GM19397 (cell line): ENCODE results near the gene PTPRN2.

Source experiments
- ATAC-seq: cut with Tn5 transposase; IDR thresholded peaks from one replicate; pipeline ENCODE4 v1.9.1; 2021; ENCODE audit warnings: mild to moderate bottlenecking, moderate library complexity; ENCODE audit not compliant: unreplicated experiment

Gene PTPRN2

DNA sequence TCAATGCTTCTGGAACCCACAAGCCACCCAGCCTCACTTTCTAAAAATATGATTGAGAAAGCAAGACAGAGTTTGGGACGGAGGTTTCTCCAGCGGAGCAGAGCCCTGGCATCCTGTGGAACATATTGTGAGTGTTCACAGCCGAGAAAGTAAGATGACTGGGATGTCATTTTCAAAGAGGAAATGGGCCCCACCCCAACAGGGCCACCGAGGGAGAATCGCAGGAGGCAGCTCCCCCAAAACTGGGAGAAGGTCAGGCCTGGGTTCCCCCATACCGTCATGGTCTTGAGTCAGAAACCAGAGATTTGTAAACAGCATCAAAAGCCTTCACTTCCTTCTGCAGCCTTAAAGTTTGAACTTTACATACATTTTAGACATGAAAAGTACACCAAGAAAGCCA is 560.0 kb downstream of the PTPRN2 start:
- no peak for ATAC-seq

DNA sequence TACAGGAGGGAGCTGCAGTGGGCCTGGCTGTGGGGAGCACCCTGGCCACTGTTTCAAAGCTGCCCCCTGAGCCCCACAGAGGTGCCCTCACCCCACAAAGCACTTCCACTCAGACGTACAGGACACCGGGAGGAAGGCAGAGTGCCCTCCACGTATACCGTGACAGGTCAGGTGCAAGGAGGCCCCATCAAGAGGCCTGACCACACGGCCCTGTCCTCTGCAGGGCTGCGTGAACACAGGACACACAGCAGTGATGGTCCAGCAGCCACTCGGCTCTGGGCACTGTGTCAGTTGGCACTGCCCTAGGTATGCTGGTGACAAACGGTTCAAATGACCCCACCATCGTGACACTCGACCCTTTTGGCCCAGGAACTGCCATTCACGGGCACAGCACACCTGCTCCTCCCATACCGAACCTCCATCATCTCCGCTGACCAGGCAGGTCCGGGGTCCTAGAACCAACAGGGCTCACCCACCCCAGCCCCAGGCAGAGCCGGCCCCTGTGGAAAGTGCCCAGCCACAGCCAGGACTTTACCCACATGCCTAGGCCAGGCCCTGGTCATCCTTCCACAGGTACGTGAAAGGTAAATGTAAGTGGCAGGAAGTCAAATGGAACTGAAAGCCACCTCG is 560.9 kb downstream of the PTPRN2 start:
- ATAC-seq = no peak

DNA sequence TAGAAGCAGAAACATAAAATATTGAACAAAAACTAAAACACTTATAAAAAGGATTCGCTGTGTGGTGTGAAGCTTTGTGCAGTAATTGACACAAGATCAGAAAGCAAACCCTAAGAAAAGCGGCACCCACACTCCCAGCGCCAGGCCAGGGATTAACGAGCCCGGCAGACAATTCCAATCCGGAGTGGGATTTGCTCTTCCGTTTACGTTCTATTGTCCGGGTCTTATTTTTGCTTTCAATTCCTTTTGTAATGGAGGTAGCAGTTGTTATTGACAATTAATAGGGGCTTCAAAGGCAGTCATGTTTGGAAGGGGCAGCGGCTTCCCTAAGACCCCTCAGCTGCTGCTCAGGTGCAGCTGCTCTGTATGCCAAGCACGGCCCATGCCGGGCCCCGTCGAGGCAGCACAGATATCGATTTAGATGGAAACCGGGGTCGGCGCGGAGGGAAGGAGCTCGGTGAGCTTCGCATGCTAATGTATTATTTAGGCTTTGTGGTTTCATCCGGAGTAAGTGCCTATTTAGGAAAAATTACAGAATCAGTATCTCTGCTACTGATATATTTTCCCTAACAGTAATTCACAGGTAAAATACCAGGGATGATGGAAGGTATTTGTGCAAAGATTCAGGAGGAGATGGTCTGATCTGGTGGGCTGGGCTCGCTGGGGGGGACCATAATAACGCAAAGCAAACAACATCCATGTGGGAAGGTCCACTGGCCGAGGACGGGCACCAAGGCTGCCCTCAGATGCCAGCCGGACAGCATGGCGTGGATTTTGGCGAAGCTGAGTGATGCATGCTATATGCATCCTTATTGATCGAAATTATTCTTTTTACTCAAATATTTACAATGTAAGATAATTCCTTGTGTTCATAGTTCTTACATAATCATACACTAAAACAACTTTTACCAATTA is 561.7 kb downstream of the PTPRN2 start:
- ATAC-seq = no peak

DNA sequence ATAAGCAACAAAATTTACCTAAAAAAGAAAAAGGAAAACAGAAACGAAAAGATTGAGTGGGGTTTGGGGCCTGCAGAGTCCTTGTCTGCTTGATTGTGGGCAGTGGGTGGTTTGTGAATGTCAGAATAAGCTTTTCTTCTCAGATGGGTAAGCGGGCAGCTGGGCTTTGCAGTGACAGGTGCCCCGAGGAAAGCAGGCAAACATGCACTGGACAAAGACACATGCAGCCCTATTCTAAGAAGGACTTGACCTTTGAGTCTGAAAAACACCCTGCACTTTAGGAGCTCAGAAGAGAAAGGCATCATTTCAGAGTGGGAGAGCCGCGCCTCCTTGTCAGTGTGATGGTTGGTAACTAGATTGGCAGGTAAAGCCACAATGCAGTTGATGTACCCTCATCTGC is 562.7 kb downstream of the PTPRN2 start:
- no peak for ATAC-seq

DNA sequence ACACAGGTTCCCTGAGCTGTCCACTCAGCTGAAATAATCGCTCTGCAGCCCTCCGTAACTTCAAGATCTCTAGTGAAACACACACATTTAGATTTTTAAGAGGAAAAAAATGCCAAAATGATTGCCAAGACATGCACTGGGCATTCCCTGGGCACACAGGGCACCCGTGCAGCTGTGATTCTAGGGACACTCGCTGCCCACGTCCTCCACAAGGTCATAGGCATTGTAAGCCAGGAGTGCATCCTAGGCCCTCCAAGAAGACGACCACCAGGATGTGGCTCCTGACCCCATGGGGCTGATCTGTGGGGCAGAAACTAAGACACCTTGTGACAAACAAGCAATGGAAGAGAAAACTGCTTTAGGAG is 563.3 kb downstream of the PTPRN2 start:
- ATAC-seq = no peak

DNA sequence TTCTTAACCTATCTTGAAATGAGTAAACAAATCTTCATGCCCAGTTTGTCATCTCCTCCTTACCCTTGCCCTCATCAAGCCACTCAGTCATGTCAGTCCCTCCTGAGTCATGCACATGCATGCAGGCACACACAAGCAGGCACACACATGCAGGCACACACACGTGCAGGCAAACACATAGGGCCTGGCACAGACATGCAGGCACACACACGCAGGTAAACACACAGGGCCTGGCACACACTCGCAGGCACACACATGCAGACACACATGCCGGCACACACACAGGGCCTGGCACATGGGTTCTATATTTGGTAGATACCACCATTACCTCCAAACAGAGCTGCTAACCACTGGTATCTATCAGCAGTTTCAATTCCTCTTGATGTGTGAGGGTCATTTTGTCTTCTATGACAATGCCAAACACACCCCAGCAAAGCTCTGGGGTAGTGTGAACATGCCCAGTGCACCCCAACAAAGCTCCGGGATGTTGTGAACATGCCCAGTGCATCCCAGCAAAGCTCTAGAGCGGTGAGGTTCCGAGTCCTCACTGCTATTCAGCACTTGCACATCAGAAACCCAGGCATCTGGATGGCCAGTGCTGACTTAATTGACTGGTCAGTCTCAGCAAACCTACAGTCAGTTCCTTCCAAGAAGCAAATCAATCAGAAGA is 563.8 kb downstream of the PTPRN2 start:
- ATAC-seq = no peak

DNA sequence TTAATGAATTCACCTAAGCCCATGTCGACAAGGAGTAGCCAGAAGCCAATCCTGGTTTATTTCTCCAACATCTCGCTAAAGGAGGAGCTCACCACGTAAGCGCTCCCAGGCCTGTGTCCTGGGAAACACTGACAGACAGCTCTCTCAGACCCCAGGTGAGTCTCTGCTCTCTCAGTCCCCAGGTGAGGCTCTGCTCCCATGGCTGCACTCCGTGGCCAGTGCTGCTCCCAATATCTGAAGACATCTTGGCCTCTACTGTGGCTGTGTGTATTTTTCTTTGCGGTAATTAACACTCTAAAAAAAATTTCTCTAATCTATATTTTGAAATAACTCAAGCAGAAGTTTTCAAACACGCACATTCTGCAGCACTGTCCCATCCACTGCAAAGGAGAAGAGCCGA is 564.5 kb downstream of the PTPRN2 start:
- no peak for ATAC-seq

DNA sequence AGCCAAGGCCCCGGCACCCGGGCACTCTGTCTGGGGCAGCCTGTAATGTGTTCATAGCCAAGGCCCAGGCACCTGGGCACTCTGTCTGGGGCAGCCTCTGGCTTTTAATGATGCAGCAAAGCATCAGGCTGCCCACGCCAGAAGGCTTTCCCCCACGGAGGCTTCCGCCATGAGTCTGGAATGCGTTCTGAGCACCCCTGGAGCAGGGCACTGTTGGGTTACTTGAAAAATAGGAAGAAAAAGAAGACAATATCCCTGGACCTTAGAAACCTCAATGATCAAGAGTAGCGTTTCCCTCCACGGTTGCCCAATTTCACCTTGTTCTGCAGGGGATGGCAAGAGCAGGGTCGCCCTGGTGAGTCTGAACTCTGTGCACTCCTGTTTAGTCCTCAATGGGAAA is 565.0 kb downstream of the PTPRN2 start:
- no peak for ATAC-seq

DNA sequence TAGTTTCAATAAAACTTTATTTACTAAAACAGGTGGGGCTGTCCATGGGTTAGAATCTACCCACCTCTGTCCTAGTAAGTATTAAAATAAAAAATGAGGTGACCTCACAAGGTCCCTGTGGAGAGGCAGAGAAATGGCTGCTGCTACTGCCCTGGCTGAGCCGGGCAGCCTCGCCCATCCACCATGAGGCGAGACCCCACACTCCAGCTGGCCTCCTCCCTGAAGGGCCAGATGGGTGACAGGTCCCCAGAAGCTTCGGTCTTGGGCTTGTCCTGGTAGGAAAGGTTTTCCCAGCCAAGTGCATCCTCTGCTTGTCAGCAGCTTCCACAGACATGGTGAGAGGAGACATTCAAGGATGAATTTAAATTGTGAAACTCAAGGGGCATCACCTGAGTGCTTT is 565.8 kb downstream of the PTPRN2 start:
- no peak for ATAC-seq

DNA sequence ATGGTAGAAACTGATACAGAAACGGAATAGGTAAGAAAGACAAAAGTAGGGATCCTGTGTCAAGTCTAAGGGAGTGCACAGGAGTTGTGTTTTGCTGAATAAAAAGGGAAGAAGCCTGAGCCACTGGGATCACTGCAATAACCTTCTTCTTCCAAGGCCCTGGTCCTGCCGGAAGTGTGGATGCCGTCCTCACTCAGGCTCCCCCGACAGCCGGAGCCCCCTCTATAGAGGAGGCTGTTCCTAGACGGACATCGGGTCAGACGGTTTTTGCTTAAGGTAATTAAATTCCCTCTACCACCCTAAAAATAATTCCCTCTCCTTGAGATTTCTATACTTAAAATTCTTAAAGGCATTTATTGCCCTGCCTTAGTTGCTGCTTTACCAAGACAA is 566.9 kb downstream of the PTPRN2 start:
- ATAC-seq = no peak

DNA sequence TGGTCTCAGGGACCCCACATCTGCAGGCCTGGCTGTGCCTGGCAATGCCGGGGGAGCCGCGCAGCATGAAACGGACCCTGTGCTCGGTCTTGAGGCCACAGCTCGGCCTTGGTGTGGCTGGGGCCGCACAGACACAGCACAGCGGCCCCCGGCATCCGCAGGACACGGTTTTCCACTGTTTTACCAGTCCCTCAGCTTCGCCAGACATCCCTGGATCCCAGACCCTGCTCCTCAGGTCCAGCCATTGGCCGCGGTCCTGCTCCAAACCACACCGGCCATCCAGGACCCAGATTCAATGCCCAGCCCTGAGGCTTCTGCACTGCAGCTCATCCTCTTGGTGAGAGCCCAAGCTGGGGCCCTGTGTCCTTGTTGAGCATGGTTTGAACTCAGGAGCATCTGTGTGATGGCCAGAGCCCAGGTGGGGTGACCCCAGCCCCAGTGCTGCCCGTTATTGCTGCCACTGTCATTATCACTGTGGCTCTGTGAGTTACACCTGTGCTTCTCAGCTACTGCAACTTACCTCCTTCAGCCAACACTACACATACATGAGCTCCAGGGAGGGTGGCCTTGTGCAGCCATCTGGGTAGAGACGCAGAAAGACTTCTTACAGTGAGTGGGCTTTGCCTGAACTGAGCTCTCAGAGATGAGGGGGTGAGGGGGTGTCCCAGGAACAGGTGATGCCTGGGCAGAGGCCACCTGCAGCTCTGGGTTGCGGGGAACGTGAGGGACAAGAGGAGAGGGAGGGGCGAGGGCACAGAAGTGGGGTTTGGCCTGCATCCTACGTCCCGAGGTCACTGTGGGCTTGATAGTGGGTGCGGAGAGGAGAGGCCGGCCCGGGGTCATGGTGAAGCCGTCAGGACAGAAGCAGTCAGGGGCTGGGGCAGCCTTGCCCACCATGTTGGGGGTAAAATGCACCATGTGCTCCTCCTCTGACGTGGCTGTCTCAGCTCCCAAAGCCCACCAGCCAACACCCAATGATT is 567.6 kb downstream of the PTPRN2 start:
- no peak for ATAC-seq

DNA sequence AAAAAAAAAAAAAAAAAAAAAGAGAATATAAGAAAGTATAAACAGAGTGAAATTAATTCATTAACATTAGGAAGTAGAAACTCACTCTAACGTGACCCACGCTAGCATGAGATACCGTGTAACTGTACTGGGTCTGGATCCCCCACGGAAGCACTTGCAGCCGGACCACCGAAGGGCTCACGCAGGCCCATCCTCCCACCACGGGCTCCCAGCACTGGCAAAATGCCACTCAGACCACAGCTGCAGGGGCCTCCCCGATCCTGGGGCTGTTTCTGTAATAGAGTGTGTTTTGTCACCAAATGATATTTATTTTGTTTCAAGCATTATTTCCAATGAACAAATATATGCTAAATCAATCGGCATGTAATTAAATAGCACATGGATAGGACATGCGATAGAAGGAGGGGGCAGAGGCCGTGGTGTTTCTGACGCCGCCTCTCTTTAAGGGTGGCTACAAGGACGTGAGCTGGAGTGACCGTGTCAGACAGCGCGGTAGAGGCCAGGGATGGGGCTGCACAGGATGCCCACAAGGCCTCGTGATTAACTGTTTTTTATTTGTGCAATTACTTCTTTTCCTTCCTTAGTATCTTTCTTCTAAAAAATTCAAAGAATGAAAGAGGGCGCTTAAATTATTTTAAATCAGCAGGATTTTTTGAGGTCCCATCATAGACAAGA is 568.5 kb downstream of the PTPRN2 start:
- no peak for ATAC-seq

DNA sequence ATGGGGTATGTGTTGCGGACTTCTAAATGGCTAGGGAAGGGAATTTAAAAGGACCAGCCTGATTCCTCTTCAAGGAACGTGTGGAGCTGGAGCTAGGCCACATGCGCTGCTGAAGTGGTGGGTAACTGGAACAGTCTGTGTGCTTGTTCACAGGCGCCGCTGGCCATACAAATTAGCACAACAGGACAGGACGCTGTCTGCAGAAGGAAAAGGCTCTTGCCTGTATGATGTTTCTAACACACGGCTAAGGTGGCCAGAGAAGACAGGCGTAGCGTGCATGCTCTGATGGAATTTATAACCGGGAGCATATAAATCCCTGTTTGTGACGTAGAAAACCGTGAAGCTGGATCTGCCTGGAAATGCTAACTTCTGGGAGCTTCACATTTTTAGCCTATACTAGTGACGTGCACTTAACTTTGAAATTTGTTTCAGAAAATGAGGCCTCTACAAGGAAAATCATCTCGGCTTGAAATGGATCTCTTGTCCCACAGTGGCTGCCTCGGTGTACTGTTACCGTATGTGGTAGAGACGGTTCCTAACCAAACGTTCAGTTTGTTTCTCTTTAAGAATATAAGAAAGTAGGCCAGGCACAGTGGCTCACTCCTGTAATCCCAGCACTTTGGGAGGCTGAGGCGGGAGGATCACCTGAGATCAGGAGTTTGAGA is 569.4 kb downstream of the PTPRN2 start:
- no peak for ATAC-seq

DNA sequence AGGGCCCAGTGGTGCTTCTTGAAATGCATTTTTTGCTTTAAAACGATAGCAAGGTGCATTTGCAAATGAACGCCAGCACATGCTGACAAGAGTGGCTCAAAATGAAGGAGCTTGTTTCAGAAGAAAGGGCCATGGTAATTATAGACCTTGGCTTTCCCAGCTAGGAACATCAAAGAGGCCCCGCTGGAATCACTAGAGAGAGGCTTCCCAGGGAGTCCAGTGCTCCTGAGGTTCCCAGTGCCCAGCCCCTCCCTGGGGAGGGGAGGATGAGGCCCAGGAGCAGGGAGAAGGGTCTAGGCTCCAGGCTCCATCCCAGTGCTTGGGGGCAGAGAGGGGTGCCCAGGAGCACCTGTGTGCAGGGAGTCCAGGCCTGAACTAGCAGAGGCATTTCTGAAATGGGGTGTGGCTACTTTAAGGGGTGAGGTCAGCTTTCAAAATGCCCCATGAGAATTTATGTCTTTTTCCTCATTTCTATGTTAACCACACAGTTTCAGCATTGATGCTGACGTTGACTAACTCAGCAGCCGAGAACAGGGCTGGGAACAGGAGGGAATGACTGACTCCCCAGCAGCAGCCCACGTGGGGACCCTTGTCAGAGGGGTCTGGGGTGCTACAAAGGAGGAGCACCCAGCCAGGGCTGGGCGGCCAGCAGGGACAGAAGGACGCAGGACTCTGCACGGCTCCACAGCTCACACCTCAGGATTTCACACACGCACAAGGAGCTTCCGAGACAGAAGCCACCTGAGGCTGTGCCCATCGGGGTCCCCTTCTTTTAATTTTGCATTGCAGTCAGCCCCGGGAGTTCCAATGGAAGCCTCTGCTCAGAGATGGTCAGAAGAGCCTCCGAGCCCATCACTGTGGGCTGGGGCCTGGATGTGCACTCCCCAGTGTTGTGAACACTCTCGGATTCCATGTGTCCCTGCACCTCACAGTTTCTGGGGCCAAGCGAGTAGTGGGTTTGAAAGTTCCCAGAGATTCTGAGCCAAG is 570.2 kb downstream of the PTPRN2 start:
- no peak for ATAC-seq

DNA sequence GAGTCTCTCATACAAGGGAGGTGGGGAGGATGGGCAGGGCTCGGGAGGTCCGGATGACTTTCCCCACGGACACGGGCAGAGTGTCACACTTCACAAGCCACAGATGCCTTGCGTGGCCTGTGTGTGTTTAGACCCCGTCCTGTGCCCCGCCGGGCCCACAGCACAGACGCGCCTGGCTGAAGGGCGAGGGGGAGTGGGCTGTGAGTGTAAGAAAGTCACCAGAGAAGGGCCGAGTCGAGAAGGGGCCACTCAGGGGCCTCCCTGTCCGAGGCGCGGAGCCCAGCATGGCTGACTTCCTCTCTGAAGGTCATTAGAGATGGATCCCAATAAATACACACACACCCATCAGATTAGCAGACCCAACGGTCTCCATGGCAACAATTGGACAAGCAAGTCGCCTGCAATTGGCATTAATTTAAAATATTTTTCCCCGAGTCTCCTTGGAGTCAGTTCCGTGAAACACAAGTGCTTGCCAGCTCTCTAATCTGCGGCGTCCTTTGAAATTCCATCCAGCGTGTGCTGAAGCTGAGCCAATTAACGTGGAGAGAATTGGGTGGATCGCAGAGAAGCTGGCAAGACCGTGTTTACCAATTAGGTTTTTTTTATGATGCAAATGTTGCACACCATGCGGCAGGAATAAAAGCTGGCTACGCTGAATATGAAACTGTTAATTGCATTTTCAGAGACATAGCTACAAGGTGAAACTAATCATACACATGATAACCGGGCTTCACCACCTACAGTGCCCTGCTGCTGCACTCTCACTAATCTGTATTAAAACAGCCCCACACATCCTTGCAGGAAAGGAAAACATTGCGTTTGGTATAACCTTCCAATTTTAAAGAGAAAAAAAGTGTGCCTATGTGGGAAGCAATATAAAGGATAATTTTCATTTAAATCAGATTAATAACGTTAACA is 571.2 kb downstream of the PTPRN2 start:
- ATAC-seq = no peak

DNA sequence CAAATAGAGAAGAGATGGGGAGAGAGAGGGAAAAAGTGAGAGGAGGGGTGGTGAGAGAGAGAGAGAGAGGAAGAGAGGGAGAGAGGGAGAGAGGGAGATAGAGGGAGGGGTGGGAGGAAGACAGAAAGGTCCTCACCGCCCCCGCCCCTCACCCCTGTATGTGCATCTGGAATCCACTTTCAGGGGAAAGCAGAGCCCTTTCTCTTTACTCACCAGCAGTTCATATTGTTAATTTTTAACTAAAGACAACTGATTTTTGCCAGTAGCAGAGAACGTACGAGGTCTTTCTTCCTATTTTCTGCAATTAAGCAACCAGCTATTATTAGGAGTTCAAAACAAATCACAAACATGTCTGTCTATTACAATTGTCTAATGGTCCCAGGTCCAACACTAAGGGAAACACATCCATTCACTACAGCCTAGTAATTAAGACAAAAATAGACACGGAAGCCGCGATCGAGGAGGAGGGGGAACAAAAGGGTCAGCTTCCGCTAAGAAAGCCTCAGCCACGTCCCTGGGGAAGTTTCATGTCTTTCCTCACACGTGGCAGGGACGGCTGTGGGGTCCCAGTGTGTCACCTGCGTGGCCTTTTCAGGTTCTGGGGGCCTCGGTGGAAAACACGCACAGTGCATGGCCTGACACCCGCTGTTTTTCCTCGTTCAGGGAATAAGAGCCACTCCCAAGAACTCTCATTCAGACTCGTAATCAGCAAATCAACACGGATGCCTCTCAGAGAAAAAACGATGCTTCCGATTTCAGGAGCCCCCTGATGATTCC is 572.0 kb downstream of the PTPRN2 start:
- no peak for ATAC-seq

DNA sequence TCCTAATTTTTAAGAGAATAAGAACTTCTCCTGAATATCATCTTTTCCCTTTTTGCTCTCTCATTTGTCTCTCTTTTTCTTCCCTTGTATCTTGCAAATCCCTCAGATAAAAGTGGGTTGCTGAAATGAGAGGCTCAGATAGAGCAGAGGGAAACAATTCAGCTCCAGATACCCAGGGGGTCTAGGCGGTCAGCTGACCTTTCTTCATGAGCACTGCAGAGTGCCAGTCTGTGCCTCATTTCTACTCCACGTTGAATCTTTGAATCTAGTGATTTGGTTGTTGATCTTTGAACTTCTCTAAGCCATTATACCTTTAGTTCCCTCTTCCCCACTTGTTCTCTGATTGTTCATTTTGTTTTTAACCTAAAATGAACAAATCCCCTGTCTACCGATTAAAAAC is 572.6 kb downstream of the PTPRN2 start:
- ATAC-seq = no peak
